Neural progenitor cell (in vitro differentiated cells): ENCODE data around the gene LTBP2. TPM values are rescaled to one million over a fixed set of nuclear protein-coding genes. Genes with fewer than 3 reads are reported as not detected.
A peak's percentile ranks its signal among the peaks of the same experiment; 100 is the strongest.

Experiments
- DNase-seq: peaks from one replicate; pipeline ENCODE4 v3.0.0-alpha.2; 2016; ENCODE audit warnings: low spot score
- H2AFZ ChIP-seq: fragments of 200-600 bp; sonication (generic); replicated peaks from 2 replicates; pipeline ENCODE4 v1.6.1; 2016; ENCODE audit warnings: antibody characterized with exemption
- H3F3A ChIP-seq: fragments of 200-600 bp; sonication (generic); 2 replicates; pipeline ENCODE4 v1.6.1; 2016; ENCODE audit warnings: antibody characterized with exemption, low read depth
- H3K27ac ChIP-seq: fragments of 200-600 bp; sonication (generic); 2 replicates; pipeline ENCODE4 v1.5.1; 2016; ENCODE audit warnings: mild to moderate bottlenecking
- H3K27me3 ChIP-seq: fragments of 200-600 bp; sonication (generic); 2 replicates; pipeline ENCODE4 v1.6.1; 2016; ENCODE audit warnings: mild to moderate bottlenecking, moderate library complexity
- H3K36me3 ChIP-seq: fragments of 200-600 bp; sonication (generic); 2 replicates; pipeline ENCODE4 v1.5.1; 2016
- H3K4me1 ChIP-seq: fragments of 200-600 bp; sonication (generic); 2 replicates; pipeline ENCODE4 v1.6.1; 2016; ENCODE audit warnings: mixed run types
- H3K4me2 ChIP-seq: fragments of 200-600 bp; sonication (generic); 2 replicates; pipeline ENCODE4 v1.6.1; 2016
- H3K4me3 ChIP-seq: fragments of 200-600 bp; sonication (generic); 2 replicates; pipeline ENCODE4 v1.5.1; 2016
- H3K79me2 ChIP-seq: fragments of 200-600 bp; sonication (generic); 2 replicates; pipeline ENCODE4 v1.6.1; 2016; ENCODE audit warnings: low read depth
- H3K9ac ChIP-seq: fragments of 200-600 bp; sonication (generic); 2 replicates; pipeline ENCODE4 v1.6.1; 2016
- H3K9me3 ChIP-seq: fragments of 200-600 bp; sonication (generic); 2 replicates; pipeline ENCODE4 v1.5.1; 2016; ENCODE audit warnings: low read depth
- H4K20me1 ChIP-seq: fragments of 200-600 bp; sonication (generic); 2 replicates; pipeline ENCODE4 v1.6.1; 2016; ENCODE audit warnings: low read depth
- H3K27ac Mint-ChIP-seq: 3 replicates; pipeline ENCODE4 v1.8.0; 2021; ENCODE audit warnings: mixed read lengths
- H3K27me3 Mint-ChIP-seq: 2 replicates; pipeline ENCODE4 v1.8.0; 2022; ENCODE audit warnings: low read depth, mild to moderate bottlenecking, inconsistent platforms, moderate library complexity, mixed read lengths; ENCODE audit not compliant: insufficient read depth
- H3K36me3 Mint-ChIP-seq: 3 replicates; pipeline ENCODE4 v1.8.0; 2021; ENCODE audit warnings: mixed read lengths
- H3K4me1 Mint-ChIP-seq: 3 replicates; pipeline ENCODE4 v1.8.0; 2021; ENCODE audit warnings: mixed read lengths
- H3K4me3 Mint-ChIP-seq: 3 replicates; pipeline ENCODE4 v1.8.0; 2021; ENCODE audit warnings: mild to moderate bottlenecking, moderate library complexity, mixed read lengths
- H3K9me3 Mint-ChIP-seq: 3 replicates; pipeline ENCODE4 v1.8.0; 2020; ENCODE audit warnings: mixed read lengths
- CTCF ChIP-seq: fragments of 200-600 bp; sonication (generic); IDR thresholded peaks from 2 replicates; pipeline ENCODE4 v1.5.1; 2017; ENCODE audit warnings: antibody characterized with exemption, mild to moderate bottlenecking
- EZH2 ChIP-seq: fragments of 200-600 bp; sonication (generic); IDR thresholded peaks from 2 replicates; pipeline ENCODE4 v1.6.1; 2017; ENCODE audit warnings: antibody characterized with exemption, mild to moderate bottlenecking, moderate library complexity
- EZH2phosphoT487 ChIP-seq: fragments of 200-600 bp; sonication (generic); IDR thresholded peaks from 2 replicates; pipeline ENCODE4 v1.6.1; 2017; ENCODE audit warnings: antibody characterized with exemption
- total RNA-seq: library from RNA; depleted of rRNA; stranded (reverse); fragments of >200 nt; gene quantifications from 2 replicates; pipeline ENCODE4 v1.2.3, GENCODE V29; 2015; ENCODE audit warnings: low replicate concordance

The LTBP2 gene
- total RNA-seq, 1 donor from 2014 or later: 0.43 TPM

GRCh38 chr14:74575936-74576335, 36.1 kb downstream of the LTBP2 start:
- Histone ChIP-seq H3K36me3 (no peaks in the 10 kb centered on the region), H3F3A (no peaks in the 10 kb centered on the region), H2AFZ (no peak overlapping the region), H3K4me1 (no peaks in the 10 kb centered on the region), H3K79me2 (no peaks in the 10 kb centered on the region), H4K20me1 (no peaks in the 10 kb centered on the region), H3K4me2 (no peak overlapping the region), H3K27ac (no peak overlapping the region), H3K9ac (no peak overlapping the region), H3K4me3 (no peak overlapping the region), H3K9me3 (no peaks in the 10 kb centered on the region), H3K27me3 (no peaks in the 10 kb centered on the region)
- H3K4me1 Mint-ChIP-seq: peaks cover 44% of the 10 kb centered on the region
- TF ChIP-seq EZH2 (no peak), CTCF (no peak), EZH2phosphoT487 (no peak)
- no peak for DNase-seq
- H3K36me3 Mint-ChIP-seq: no peaks in the 10 kb centered on the region
- peaks cover 2% of the 10 kb centered on the region for H3K27me3 Mint-ChIP-seq
- H3K9me3 Mint-ChIP-seq: no peaks in the 10 kb centered on the region
- H3K27ac Mint-ChIP-seq: no peak overlapping the region
- H3K4me3 Mint-ChIP-seq: no peak overlapping the region

- Histone ChIP-seq H4K20me1 (no peaks in the 10 kb centered on the region), H2AFZ (no peak overlapping the region), H3K27ac (no peak overlapping the region), H3K9ac (no peak overlapping the region), H3K4me3 (no peak overlapping the region), H3F3A (no peaks in the 10 kb centered on the region), H3K4me1 (no peaks in the 10 kb centered on the region), H3K36me3 (no peaks in the 10 kb centered on the region), H3K27me3 (no peaks in the 10 kb centered on the region), H3K9me3 (no peaks in the 10 kb centered on the region), H3K79me2 (no peaks in the 10 kb centered on the region), H3K4me2 (no peak overlapping the region)
- H3K36me3 Mint-ChIP-seq: no peaks in the 10 kb centered on the region
- H3K27me3 Mint-ChIP-seq: peaks cover 2% of the 10 kb centered on the region
- H3K4me1 Mint-ChIP-seq: peaks cover 44% of the 10 kb centered on the region
- H3K4me3 Mint-ChIP-seq: no peak overlapping the region
- no peaks in the 10 kb centered on the region for H3K9me3 Mint-ChIP-seq
- TF ChIP-seq EZH2phosphoT487 (no peak), CTCF (no peak), EZH2 (no peak)
- no peak for DNase-seq
- H3K27ac Mint-ChIP-seq: no peak overlapping the region
These were observed 36.5 kb downstream of the LTBP2 start for GRCh38 chr14:74575507-74575906.

GRCh38 chr14:74574706-74575105, 37.3 kb downstream of the LTBP2 start:
- Histone ChIP-seq H4K20me1 (no peaks in the 10 kb centered on the region), H2AFZ (peak overlapping the region; percentile 65), H3K79me2 (no peaks in the 10 kb centered on the region), H3K9me3 (no peaks in the 10 kb centered on the region), H3K9ac (no peak overlapping the region), H3K4me2 (no peak overlapping the region), H3K36me3 (no peaks in the 10 kb centered on the region), H3F3A (no peaks in the 10 kb centered on the region), H3K4me3 (no peak overlapping the region), H3K4me1 (no peaks in the 10 kb centered on the region), H3K27ac (no peak overlapping the region), H3K27me3 (no peaks in the 10 kb centered on the region)
- H3K27me3 Mint-ChIP-seq: no peaks in the 10 kb centered on the region
- no peak for TF ChIP-seq CTCF
- TF ChIP-seq EZH2phosphoT487: no peak
- no peak for TF ChIP-seq EZH2
- H3K9me3 Mint-ChIP-seq: no peaks in the 10 kb centered on the region
- H3K36me3 Mint-ChIP-seq: no peaks in the 10 kb centered on the region
- no peak overlapping the region for H3K4me3 Mint-ChIP-seq
- H3K4me1 Mint-ChIP-seq: peaks cover 48% of the 10 kb centered on the region
- no peak for DNase-seq
- H3K27ac Mint-ChIP-seq: no peak overlapping the region

GRCh38 chr14:74574090-74574433, 38.0 kb downstream of the LTBP2 start:
- DNase-seq: no peak
- H2AFZ ChIP-seq: no peak overlapping the region
- no peak overlapping the region for H3K27ac ChIP-seq
- no peaks in the 10 kb centered on the region for H3K9me3 ChIP-seq
- Mint-ChIP-seq H3K4me3 (no peak overlapping the region), H3K4me1 (peaks cover 50% of the 10 kb centered on the region), H3K27ac (peak overlapping the region; percentile 64), H3K27me3 (peaks cover 2% of the 10 kb centered on the region), H3K36me3 (no peaks in the 10 kb centered on the region), H3K9me3 (no peaks in the 10 kb centered on the region)
- H3K4me1 ChIP-seq: no peaks in the 10 kb centered on the region
- no peaks in the 10 kb centered on the region for H4K20me1 ChIP-seq
- H3K4me3 ChIP-seq: no peak overlapping the region
- H3K79me2 ChIP-seq: no peaks in the 10 kb centered on the region
- H3K4me2 ChIP-seq: no peak overlapping the region
- no peaks in the 10 kb centered on the region for H3F3A ChIP-seq
- H3K9ac ChIP-seq: no peak overlapping the region
- H3K27me3 ChIP-seq: no peaks in the 10 kb centered on the region
- TF ChIP-seq EZH2 (no peak), EZH2phosphoT487 (no peak), CTCF (no peak)
- H3K36me3 ChIP-seq: no peaks in the 10 kb centered on the region
